RWPE1 (cell line): Measurements from ENCODE around the gene LRRC75A.

ENCODE experiments used
- CTCF ChIA-PET: fragments of 350-600 bp; sonication (Branson Sonifier 250); formaldehyde crosslinking; extraction: SDS; loops from one replicate; lab custom pipeline; 2021; lab: Yijun Ruan, JAX
- POLR2A ChIA-PET: fragments of 400-600 bp; formaldehyde crosslinking; extraction: SDS; loops from one replicate; lab custom pipeline; 2020; ENCODE audit warnings: antibody characterized with exemption; ENCODE audit not compliant: low non-redundant PET; lab: Yijun Ruan, JAX
- DNase-seq: peaks from one replicate; pipeline ENCODE4 v3.0.0; 2012; ENCODE audit warnings: low spot score
- H3K27ac ChIP-seq: fragments of 450-650 bp; 2 replicates; pipeline ENCODE4 v1.5.1; 2017
- CTCF ChIP-seq: fragments of 450-650 bp; conservative IDR thresholded peaks from 2 replicates; pipeline ENCODE4 v1.5.1; 2017; ENCODE audit warnings: low read depth, mild to moderate bottlenecking

LRRC75A gene

DNA sequence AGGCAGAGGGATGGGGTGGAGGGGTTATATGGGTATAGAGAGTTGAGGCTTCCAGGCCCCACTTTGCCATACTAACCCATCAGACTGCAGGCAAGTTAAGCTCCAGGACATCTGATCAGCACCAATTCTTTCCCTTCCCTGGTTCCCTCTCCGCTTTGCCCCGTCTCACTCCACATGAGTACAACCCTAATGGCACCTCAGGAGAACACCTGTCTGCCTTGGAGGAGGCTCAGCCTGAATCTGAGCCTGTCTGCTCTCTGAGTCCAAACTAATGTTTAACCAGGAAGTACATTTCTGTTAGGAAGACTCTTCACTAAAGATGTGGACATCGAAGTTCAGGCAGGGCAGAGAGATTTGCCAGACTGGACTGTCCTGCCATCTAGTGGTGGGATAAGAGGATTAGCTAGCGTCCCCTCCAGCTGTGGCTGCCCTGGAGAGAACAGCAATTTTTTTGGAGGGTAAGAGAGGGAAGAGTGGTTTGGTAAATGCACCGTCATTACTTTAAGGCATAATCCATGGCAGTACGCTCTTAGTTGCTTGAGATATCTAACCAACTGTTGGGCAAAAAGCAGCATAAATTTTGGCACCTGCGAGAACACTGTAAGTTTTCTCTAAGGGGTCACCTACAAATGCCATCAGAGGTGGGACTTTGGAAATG is 29.2 kb upstream of the LRRC75A start:
- no peak overlapping the region for H3K27ac ChIP-seq
- ChIA-PET POLR2A (no interaction called here), CTCF (interaction anchor here (0.6 to 1.9 kb wide), 9 partner anchors 13 to 158 kb away, joined by 3 to 12 read pairs (median 4); no protein-coding TSS in a partner anchor)
- peak; percentile 88 for DNase-seq
- TF ChIP-seq CTCF, result peak; percentile 88

GRCh38 chr17:16519021-16519420 is 27.0 kb upstream of the LRRC75A start:
- no peak for DNase-seq
- POLR2A ChIA-PET, result no interaction called here
- no peak overlapping the region for H3K27ac ChIP-seq
- CTCF ChIA-PET, result no interaction called here
- no peak for TF ChIP-seq CTCF

DNA sequence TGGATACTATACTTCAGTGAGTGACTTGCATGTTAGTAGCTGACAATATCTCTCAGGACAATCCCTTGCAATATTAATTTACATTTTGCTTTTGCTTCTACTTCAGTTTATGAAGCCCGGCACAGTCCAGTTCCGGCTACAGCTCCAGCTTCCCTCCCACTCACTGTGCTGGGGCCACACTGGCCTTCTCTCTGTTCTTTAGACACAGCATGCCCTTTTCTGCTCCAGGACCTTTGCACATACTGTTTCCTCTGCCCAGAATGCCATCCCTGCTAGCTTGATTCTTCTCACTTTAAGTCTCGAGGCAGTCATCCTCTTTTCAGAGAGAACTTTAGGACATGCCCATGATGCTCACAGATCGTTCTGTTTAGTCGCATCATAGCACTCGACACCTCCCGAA is 25.5 kb upstream of the LRRC75A start:
- CTCF ChIA-PET, result interaction anchor here (0.7 to 1.5 kb wide), 3 partner anchors 8 to 77 kb away, joined by 3 to 5 read pairs (median 3); no protein-coding TSS in a partner anchor

GRCh38 chr17:16516594-16517051 is 24.6 kb upstream of the LRRC75A start:
- DNase-seq, result peak; percentile 54
- no peak overlapping the region for H3K27ac ChIP-seq
- TF ChIP-seq CTCF, result no peak
- ChIA-PET POLR2A (no interaction called here), CTCF (interaction anchor here (1.5 kb wide), 1 partner anchor 64 kb away, joined by 5 read pairs; no protein-coding TSS in a partner anchor)

More for the DNA sequence above, 25.5 kb upstream of the LRRC75A start:
- DNase-seq, result no peak
- TF ChIP-seq CTCF, result no peak
- POLR2A ChIA-PET, result no interaction called here
- no peak overlapping the region for H3K27ac ChIP-seq

- POLR2A ChIA-PET, result no interaction called here
Measured at GRCh38 chr17:16515933-16516332, 23.9 kb upstream of the LRRC75A start.

GRCh38 chr17:16513873-16514272 is 21.9 kb upstream of the LRRC75A start:
- ChIA-PET POLR2A (no interaction called here), CTCF (no interaction called here)
- no peak for DNase-seq
- no peak for TF ChIP-seq CTCF
- H3K27ac ChIP-seq, result no peak overlapping the region

More at GRCh38 chr17:16515933-16516332, 23.9 kb upstream of the LRRC75A start:
- no peak for DNase-seq
- no peak for TF ChIP-seq CTCF
- no peak overlapping the region for H3K27ac ChIP-seq
- CTCF ChIA-PET, result interaction anchor here (0.8 to 1.5 kb wide), 2 partner anchors 62 to 63 kb away, joined by 3 to 5 read pairs; no protein-coding TSS in a partner anchor
